IMR-90 (cell line): Measurements from ENCODE around the gene PDK1. TPM values are rescaled to one million over a fixed set of nuclear protein-coding genes. Genes with fewer than 3 reads are reported as not detected.

Source experiments
- ATAC-seq: fragments of 200-7000 bp; cut with Tn5 transposase; 2 replicates; pipeline ENCODE4 v1.9.1; 2020; ENCODE audit warnings: low read depth, mild to moderate bottlenecking, moderate library complexity
- BruUV-seq: library from RNA; stranded (reverse); fragments of 400-500 nt; replicated peaks from 2 replicates; lab custom pipeline; 2021; lab: Mats Ljungman, UMichigan
- CTCF ChIA-PET: fragments of 300-600 bp; formaldehyde crosslinking; extraction: SDS; loops from one replicate; lab custom pipeline; 2021; ENCODE audit warnings: antibody characterized with exemption; lab: Yijun Ruan, JAX
- POLR2A ChIA-PET: fragments of 300-600 bp; sonication (Branson Sonifier 250); formaldehyde crosslinking; loops from one replicate; lab custom pipeline; 2022; ENCODE audit warnings: antibody characterized with exemption; ENCODE audit not compliant: unreplicated experiment; lab: Charles Lee
- DNase-seq: peaks from one replicate; pipeline ENCODE4 v3.0.0; 2013
- H2AFZ ChIP-seq: replicated peaks from 2 replicates; pipeline ENCODE3; 2013; ENCODE audit warnings: low read length, mild to moderate bottlenecking; ENCODE audit not compliant: poor library complexity
- H2AK5ac ChIP-seq: 2 replicates; pipeline ENCODE4 v1.6.1; 2013; ENCODE audit warnings: low read depth, low read length, inconsistent platforms
- H2AK9ac ChIP-seq: replicated peaks from 2 replicates; pipeline ENCODE3; 2013; ENCODE audit warnings: mild to moderate bottlenecking, low read depth, low read length, moderate library complexity; ENCODE audit not compliant: poor library complexity
- H2BK120ac ChIP-seq: 2 replicates; pipeline ENCODE4 v1.6.1; 2013; ENCODE audit warnings: low read depth, low read length, inconsistent platforms
- H2BK15ac ChIP-seq: 3 replicates; pipeline ENCODE4 v1.6.1; 2013; ENCODE audit warnings: low read depth, low read length, inconsistent platforms
- H2BK20ac ChIP-seq: 2 replicates; pipeline ENCODE4 v1.6.1; 2013; ENCODE audit warnings: low read depth, mild to moderate bottlenecking, inconsistent platforms, low read length, moderate library complexity
- H2BK5ac ChIP-seq: 2 replicates; pipeline ENCODE4 v1.6.1; 2013; ENCODE audit warnings: mild to moderate bottlenecking, low read depth, low read length, inconsistent platforms; ENCODE audit not compliant: poor library complexity, severe bottlenecking
- H3K14ac ChIP-seq: replicated peaks from 2 replicates; pipeline ENCODE4 v1.6.1; 2013; ENCODE audit warnings: low read depth, low read length, inconsistent platforms
- H3K18ac ChIP-seq: 2 replicates; pipeline ENCODE4 v1.6.1; 2013; ENCODE audit warnings: low read depth, low read length, control low read depth
- H3K23ac ChIP-seq: 2 replicates; pipeline ENCODE4 v1.6.1; 2013; ENCODE audit warnings: low read depth, low read length, inconsistent platforms
- H3K27ac ChIP-seq: 2 replicates; pipeline ENCODE4 v1.5.1; 2013; ENCODE audit warnings: mild to moderate bottlenecking, control low read depth, low read length; ENCODE audit not compliant: insufficient read depth
- H3K27me3 ChIP-seq: 2 replicates; pipeline ENCODE4 v1.6.1; 2013; ENCODE audit warnings: low read length; ENCODE audit not compliant: control insufficient read depth, insufficient read depth
- H3K36me3 ChIP-seq: 2 replicates; pipeline ENCODE4 v1.6.1; 2013; ENCODE audit warnings: low read length, mixed read lengths; ENCODE audit not compliant: control insufficient read depth, insufficient read depth
- H3K4ac ChIP-seq: 2 replicates; pipeline ENCODE4 v1.6.1; 2013; ENCODE audit warnings: low read depth, low read length, inconsistent platforms
- H3K4me1 ChIP-seq: 2 replicates; pipeline ENCODE4 v1.6.1; 2013; ENCODE audit warnings: low read length, mixed read lengths; ENCODE audit not compliant: control insufficient read depth, insufficient read depth
- H3K4me2 ChIP-seq: 2 replicates; pipeline ENCODE4 v1.6.1; 2013; ENCODE audit warnings: low read depth, mild to moderate bottlenecking, control low read depth, low read length, moderate library complexity
- H3K4me3 ChIP-seq: 2 replicates; pipeline ENCODE4 v1.5.1; 2013; ENCODE audit warnings: low read depth, mild to moderate bottlenecking, control low read depth, low read length, moderate library complexity; ENCODE audit not compliant: insufficient read depth
- H3K56ac ChIP-seq: 2 replicates; pipeline ENCODE4 v1.6.1; 2013; ENCODE audit warnings: low read length, inconsistent platforms; ENCODE audit not compliant: insufficient read depth; ENCODE audit errors: extremely low read depth
- H3K79me1 ChIP-seq, 2 experiments: 2 replicates each; pipeline ENCODE4 v1.6.1; 2013; ENCODE audit warnings: low read length in 2 of 2, inconsistent platforms in 1 of 2, low read depth in 1 of 2
- H3K9ac ChIP-seq: 2 replicates; pipeline ENCODE4 v1.6.1; 2013; ENCODE audit warnings: low read depth, low read length, control low read depth
- H3K9me1 ChIP-seq: 2 replicates; pipeline ENCODE4 v1.6.1; 2013; ENCODE audit warnings: low read length, inconsistent platforms; ENCODE audit not compliant: insufficient read depth
- H3K9me3 ChIP-seq: 2 replicates; pipeline ENCODE4 v1.6.1; 2013; ENCODE audit warnings: low read length; ENCODE audit not compliant: control insufficient read depth, insufficient read depth
- H4K20me1 ChIP-seq: 2 replicates; pipeline ENCODE4 v1.6.1; 2013; ENCODE audit warnings: low read length, inconsistent platforms; ENCODE audit not compliant: insufficient read depth
- H4K5ac ChIP-seq: 2 replicates; pipeline ENCODE4 v1.6.1; 2013; ENCODE audit warnings: mild to moderate bottlenecking, low read depth, low read length, control low read depth
- H4K8ac ChIP-seq, 2 experiments: 2 replicates each; pipeline ENCODE4 v1.6.1; 2013; ENCODE audit warnings: low read depth in 2 of 2, low read length in 2 of 2, control low read depth in 1 of 2, inconsistent platforms in 1 of 2
- H4K91ac ChIP-seq: 2 replicates; pipeline ENCODE4 v1.6.1; 2013; ENCODE audit warnings: low read depth, low read length, inconsistent platforms; ENCODE audit not compliant: insufficient read depth
- CHD1 ChIP-seq: IDR thresholded peaks from 2 replicates; pipeline ENCODE4 v1.6.1; 2012; ENCODE audit warnings: low read depth, low read length, improper control_type of control experiment
- MAZ ChIP-seq: IDR thresholded peaks from 2 replicates; pipeline ENCODE4 v1.6.1; 2012; ENCODE audit warnings: low read depth, mild to moderate bottlenecking, low read length, improper control_type of control experiment, moderate library complexity, borderline replicate concordance
- WGBS, 2 experiments: methylation state at CpG; one replicate each; pipeline versions ENCODE4 v1.1.5 to v1.1.7; 2013; ENCODE audit warnings: missing lambda C conversion rate in 2 of 2; ENCODE audit not compliant: insufficient read length in 1 of 2; ENCODE audit errors: extremely low coverage in 2 of 2; 5-methylcytosine and 5-hydroxymethylcytosine counted together
- dilution Hi-C: fragments of 300-500 bp; cut with HindIII; formaldehyde crosslinking; loops from one replicate; pipeline ENCODE4 v1.14.3; 2018; ENCODE audit warnings: low sequenced_read_pairs; ENCODE audit not compliant: unreplicated experiment
- in situ Hi-C: fragments of 300-500 bp; cut with MboI; formaldehyde crosslinking; loops from 3 replicates; pipeline ENCODE4 v1.14.3; 2019; ENCODE audit warnings: low sequenced_read_pairs, inconsistent platforms, mixed read lengths
- intact Hi-C: fragments of 100-400 bp; cut with micrococcal nuclease; formaldehyde crosslinking; loops from 2 replicates; pipeline ENCODE4 v1.10.0; 2022
- polyA plus RNA-seq, 3 experiments: library from polyadenylated mRNA; depleted of rRNA; stranded (reverse); fragments of >200 nt; gene quantifications; 2 replicates each; pipeline ENCODE4 v1.2.3, GENCODE V29; 2012; ENCODE audit warnings: low replicate concordance in 1 of 3
- total RNA-seq: library from RNA; depleted of rRNA; stranded (reverse); fragments of >200 nt; gene quantifications from 2 replicates; pipeline ENCODE4 v1.2.3, GENCODE V29; 2012

Gene PDK1
- total and polyA plus RNA-seq, 2 of the 4 experiments (the other 2 are of a cell fraction): 38.1 to 85.9 TPM

- DNase-seq (no peak), ATAC-seq (no peak)
- Histone ChIP-seq H3K9me3 (no peaks in the 10 kb centered on the region), H2AFZ (peak overlapping the region; percentile 94), H3K14ac (peak overlapping the region; percentile 95), H3K36me3 (peaks cover 2% of the 10 kb centered on the region), H3K4me1 (peaks cover 15% of the 10 kb centered on the region), H4K91ac (peak overlapping the region; percentile 95), H2BK15ac (peak overlapping the region; percentile 96; the same call in 2 of the 3 replicates), H3K27ac (peak overlapping the region; percentile 89), H3K4me3 (peak overlapping the region; percentile 81), H2AK9ac (peak overlapping the region; percentile 49), H2AK5ac (peak overlapping the region; percentile 51; the same call in 1 of the 2 replicates), H2BK120ac (peak overlapping the region; percentile 93), H4K8ac (peak overlapping the region; percentile 65 to 82; a peak in 3 of 4 replicates), H2BK5ac (peak overlapping the region; percentile 93), H3K9me1 (peaks cover 9% of the 10 kb centered on the region), H3K27me3 (no peaks in the 10 kb centered on the region), H2BK20ac (no peak overlapping the region), H4K5ac (peak overlapping the region; percentile 67), H3K79me1 (peaks cover 16 to 51% of the 10 kb centered on the region in 2 experiments), H3K18ac (peak overlapping the region; percentile 88), H3K23ac (peak overlapping the region; percentile 77), H4K20me1 (peaks cover 20% of the 10 kb centered on the region; the same call in 1 of the 2 replicates), H3K56ac (peak overlapping the region; percentile 47; the same call in 1 of the 2 replicates), H3K4ac (peak overlapping the region; percentile 93), H3K9ac (peak overlapping the region; percentile 88), H3K4me2 (peak overlapping the region; percentile 81)
- POLR2A ChIA-PET: no interaction called here
- intact Hi-C loops: no loop called here
- dilution Hi-C loops: no loop called here
- no TSS peak for BruUV-seq
- CTCF ChIA-PET: no interaction called here
- 4% methylated on average over 6 of the region's 8 CpGs; no CpG with 5 or more reads in 1 of the 2 experiments for WGBS, 2 experiments
- TF ChIP-seq MAZ: no peak
- 0 out of 2 replicates have a peak, but pooled peaks have one; percentile 57 for TF ChIP-seq CHD1
- in situ Hi-C loops: no loop called here
These were observed 693 bp upstream of the PDK1 start for GRCh38 chr2:172555272-172555521.
